Keratinocyte (primary cell): Measurements from ENCODE around the gene WNT4.

Experiments
- CTCF ChIP-seq, 3 experiments: IDR thresholded peaks in 1 of 3; conservative IDR thresholded peaks in 1 of 3; optimal IDR thresholded peaks in 1 of 3; 2 replicates in 2 of 3; 3 replicates in 1 of 3; pipeline versions ENCODE3 to v1.5.1; 2011; ENCODE audit warnings: low read length in 3 of 3, mild to moderate bottlenecking in 3 of 3, moderate library complexity in 2 of 3, control low read depth in 1 of 3, inconsistent platforms in 1 of 3; ENCODE audit not compliant: insufficient read depth in 2 of 3; ENCODE audit errors: extremely low read depth in 1 of 3
- EZH2 ChIP-seq: IDR thresholded peaks from one replicate; pipeline ENCODE4 v1.6.1; 2012; ENCODE audit warnings: inconsistent platforms, mild to moderate bottlenecking, low read length, moderate library complexity

- no peak for TF ChIP-seq EZH2
- TF ChIP-seq CTCF (optimal IDR thresholded peaks at IDR 0.05 in 1 of 3, IDR thresholded peaks at IDR 0.05 in 1 of 3, conservative IDR thresholded peaks at IDR 0.05 in 1 of 3; ENCODE audit: extremely low read depth in 1 of 3, insufficient read depth in 2 of 3, low read length in 3 of 3): no peak
These were observed 25.6 kb upstream of the WNT4 start for GRCh38 chr1:22168412-22168973.
